ENCODE data around the gene RAPGEF4.
A peak's percentile ranks its signal among the peaks of the same experiment; 100 is the strongest.
"Not testable (repeated sequence)": the region's sequence is repeated elsewhere in the genome, so short reads cannot be mapped to it uniquely, and the experiment has no call there.

RAPGEF4 gene

GRCh38 chr2:172726172-172726735 lies 9.4 kb upstream of the RAPGEF4 start:
- no peak for DNase-seq (ENCODE audit: low spot score)

GRCh38 chr2:172730411-172730810 lies 5.2 kb upstream of the RAPGEF4 start:
- no peak for DNase-seq (ENCODE audit: low spot score)

DNA sequence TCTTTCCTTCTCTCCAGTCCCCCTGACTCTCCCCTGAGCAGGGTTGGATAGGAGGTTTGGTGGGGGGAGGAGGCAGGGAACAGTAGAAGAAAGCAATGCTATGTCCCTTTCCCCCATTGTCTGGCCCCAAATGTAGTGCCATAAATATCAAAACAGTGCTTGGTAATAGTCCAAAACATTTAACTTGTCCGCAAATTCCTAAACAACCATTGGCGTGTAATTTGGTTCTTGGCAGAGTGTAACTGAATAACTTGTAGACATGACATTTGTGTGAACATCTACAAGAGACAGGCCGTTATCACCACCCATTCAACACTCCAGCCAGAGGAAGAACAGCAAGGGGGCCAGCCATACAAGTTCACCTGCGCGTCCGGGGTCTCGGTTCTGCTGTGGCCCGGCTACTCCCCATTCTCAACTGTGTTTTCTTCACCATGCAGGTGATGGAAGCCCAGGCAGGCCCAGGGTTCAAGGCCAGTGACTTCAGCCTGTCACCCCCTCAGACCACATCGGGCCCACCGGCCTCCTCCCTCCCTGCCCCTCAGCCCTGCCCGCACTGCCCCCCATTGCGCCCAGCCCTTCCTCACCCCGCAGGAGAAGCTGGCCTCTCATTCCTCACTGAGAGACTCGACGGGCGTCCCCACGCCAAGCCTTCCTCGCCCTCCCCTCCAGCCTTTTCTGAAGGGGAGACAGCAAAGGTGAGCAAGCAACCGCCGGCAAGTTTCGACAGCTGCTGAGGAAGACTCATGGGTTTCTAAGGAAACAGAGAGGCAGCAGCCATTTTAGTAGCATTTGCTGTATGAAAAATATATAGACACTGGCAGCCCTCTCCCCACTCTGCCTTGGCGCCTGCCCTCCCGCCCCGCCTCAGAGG lies 699 bp upstream of the RAPGEF4 start:
- no peak for DNase-seq (ENCODE audit: low spot score)

DNA sequence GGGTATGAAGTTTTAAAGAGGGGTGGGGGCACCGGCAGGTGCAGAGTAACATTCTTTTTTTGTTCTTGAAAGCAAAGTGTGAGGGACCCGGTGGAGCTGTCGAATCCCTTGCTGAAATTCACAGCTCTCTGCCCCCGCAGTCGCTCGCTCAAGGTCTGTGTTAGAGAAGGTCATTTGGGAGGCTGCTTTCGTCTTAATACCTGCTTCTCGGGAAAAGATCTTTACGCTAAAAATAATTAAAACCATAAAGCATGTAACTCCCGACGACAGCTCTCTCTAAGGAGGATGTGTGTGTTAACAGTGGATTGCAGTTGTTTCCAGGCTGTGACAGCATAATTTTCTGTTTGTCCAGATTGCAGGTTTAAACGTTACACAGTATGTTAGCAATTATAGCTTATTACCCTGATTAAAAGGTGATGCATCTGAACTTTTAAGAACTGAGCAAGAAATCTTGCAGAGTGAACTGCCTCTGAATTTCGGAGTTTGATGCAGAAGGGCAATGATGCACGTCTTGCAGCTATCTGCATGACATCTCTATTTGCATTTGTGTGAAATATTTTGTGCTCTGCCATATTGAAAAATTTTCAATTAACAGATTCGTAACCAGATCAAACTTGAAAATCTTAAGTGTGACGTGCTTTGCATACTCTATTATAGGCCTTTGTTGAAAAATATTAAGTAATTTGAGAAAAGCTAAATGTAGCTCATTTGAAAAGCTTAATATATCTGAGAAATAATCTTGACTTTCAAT lies 954 bp downstream of the RAPGEF4 start:
- DNase-seq (ENCODE audit: low spot score), result no peak

DNA sequence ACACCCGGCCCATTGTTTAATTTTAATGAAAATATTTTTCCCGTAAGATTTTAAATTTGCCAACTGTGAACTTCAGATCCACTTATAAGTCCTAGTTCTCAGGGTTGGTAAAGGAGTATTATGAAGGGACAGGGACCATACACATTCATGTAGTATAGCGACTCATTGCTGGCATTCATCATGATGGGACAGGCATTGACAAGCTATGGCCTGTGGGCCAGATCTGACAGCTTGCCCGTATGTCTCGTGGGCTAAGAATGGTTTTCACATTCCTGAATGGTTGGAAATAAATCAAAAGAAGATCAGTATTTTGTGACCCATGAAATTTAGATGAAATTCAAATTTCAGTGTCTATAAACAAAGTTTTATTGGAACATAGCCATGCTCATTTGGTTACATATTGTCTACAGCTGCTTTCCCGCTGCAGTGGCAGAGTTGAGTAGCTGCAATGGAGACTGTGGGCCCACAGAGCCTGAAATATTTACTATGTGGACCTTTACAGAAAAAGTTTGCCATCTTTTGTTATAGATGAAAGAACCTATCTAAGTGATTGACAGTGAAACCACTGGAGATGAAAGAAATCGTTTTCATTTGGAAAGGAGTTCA lies 4.1 kb downstream of the RAPGEF4 start:
- no peak for DNase-seq (ENCODE audit: low spot score)

DNA sequence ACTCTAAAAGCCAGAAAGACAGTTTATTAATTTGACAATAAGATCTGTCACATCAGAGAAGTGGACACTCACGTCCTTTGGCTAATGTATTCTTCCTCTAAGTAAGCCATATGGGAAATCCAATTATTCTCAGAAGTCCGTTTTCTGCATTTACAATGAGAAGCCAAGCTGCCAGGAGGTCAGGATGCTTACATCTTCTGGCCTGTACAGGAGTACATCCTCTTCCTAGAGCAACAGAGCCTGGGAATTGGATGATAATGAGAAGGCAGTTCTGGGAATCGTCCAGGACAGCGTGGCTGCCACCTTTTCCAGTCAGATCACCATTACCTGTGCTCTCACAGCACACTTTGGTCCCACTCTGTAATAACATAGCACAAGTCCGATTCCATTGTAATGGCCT lies 5.2 kb downstream of the RAPGEF4 start:
- no peak for DNase-seq (ENCODE audit: low spot score)

- no peak for DNase-seq (ENCODE audit: low spot score)
Observed at GRCh38 chr2:172742931-172743540, 7.4 kb downstream of the RAPGEF4 start.

GRCh38 chr2:172743898-172744297 lies 8.3 kb downstream of the RAPGEF4 start:
- DNase-seq (ENCODE audit: low spot score), result no peak

DNA sequence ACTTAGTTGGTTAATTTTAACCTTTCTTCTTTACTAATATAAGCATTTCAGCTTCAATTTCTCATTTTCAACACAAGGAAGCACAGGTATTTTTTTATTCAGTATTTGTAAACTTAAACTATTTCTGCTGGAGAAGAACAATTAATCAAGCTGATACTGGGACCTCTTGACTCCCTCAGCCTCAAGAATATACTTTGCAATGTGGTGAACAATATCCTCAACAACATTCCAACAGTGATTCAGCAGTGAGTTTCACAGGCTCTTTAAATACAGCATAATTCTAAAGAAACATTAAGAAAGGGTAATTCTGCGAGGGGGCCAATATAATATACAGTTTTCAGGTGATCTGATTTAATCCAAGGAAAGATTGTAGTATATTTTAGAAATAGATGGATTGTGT lies 10.0 kb downstream of the RAPGEF4 start:
- no peak for DNase-seq (ENCODE audit: low spot score)

DNA sequence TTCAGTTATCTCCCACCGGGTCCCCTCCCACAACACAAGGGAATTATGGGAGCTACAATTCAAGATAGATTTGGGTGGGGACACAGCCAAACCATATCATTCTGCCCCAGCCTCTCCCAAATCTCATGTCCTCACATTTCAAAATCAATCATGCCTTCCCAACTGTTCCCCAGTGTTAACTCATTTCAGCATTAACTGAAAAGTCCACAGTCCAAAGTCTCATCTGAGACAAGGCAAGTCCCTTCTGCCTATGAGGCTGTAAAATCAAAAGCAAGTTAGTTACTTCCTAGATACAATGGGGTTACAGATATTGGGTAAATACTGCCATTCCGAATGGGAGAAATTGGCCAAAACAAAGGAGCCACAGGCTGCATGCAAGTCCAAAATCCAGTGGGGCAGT lies 12.9 kb downstream of the RAPGEF4 start:
- not testable (repeated sequence) for DNase-seq (ENCODE audit: low spot score)

GRCh38 chr2:172749388-172749787 lies 13.7 kb downstream of the RAPGEF4 start:
- DNase-seq (ENCODE audit: low spot score), result no peak

GRCh38 chr2:172751564-172751963 lies 15.9 kb downstream of the RAPGEF4 start:
- DNase-seq (ENCODE audit: low spot score), result no peak

DNA sequence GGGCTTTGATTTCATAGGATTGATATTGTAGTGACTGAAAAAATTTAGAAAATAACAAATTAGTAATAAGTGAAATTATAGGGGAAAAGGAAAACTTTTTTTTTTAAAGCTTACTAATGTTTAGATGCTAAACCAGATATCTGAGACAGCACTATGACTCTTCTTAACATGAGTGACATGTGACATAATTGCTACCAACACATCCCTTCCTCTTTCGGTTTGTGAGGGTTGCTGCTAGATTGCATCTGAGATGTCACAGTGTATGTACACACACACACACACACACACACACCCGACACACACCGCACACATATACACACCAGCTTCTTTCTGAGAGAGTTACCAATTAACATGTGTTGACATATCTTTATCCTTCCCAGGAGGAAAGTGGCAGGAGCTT lies 18.0 kb downstream of the RAPGEF4 start:
- no peak for DNase-seq (ENCODE audit: low spot score)

GRCh38 chr2:172759441-172759840 lies 23.8 kb downstream of the RAPGEF4 start:
- no peak for DNase-seq (ENCODE audit: low spot score)

DNA sequence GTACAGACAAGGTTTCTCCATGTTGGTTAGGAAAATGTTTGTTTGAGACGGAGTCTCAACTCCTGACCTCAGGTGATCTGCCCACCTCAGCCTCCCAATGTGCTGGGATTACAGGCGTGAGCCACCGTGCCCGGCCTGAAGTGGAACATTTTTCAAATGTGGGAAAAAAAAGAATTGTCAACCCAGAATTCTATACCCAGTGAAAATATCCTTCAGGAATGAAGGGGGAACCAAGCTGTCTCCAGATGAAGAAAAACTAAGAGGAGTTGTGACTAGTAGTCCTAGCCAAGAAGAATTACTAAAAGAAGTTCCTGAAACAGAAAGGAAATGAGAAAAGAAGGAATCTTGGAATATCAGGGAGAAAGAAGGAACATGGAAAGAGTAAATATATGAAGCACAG lies 25.7 kb downstream of the RAPGEF4 start:
- no peak for DNase-seq (ENCODE audit: low spot score)

DNA sequence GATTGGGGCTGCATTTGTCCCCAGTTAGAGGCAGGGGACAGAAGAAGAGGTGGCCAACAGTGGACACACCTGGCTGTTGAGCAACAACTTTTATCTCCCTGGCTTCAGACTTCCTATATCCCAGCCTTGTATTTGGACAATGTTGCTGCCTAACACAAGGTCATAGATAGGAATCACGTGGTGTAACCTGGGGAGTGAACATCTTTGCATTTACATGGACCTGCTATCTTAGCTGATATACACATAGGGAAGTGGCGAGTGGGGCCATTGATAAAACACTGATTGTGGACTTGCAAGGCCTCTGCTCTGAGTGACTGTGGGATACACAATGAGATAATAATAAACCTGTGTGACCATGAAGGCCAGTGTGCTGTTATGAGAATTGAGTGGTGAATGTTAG lies 26.9 kb downstream of the RAPGEF4 start:
- no peak for DNase-seq (ENCODE audit: low spot score)

DNA sequence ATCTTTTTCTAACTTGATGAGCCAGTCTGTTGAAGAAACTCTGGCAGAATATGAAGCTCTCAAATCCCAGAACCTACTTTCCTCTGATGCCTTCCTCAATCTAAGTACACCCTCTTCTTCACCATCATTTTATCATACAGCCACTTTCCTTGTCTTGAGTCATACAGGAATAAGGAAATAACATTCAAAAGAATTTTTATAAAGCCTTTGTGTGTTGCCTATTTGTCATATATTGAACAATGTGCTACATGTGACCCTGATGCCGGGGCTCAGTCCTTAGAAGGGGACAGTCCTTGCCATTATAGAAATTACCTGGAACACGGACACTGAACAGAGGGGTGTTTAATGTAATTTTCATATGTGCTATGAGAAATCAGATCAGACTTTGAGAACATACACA lies 27.4 kb downstream of the RAPGEF4 start:
- peak; percentile 10 for DNase-seq (ENCODE audit: low spot score)

DNA sequence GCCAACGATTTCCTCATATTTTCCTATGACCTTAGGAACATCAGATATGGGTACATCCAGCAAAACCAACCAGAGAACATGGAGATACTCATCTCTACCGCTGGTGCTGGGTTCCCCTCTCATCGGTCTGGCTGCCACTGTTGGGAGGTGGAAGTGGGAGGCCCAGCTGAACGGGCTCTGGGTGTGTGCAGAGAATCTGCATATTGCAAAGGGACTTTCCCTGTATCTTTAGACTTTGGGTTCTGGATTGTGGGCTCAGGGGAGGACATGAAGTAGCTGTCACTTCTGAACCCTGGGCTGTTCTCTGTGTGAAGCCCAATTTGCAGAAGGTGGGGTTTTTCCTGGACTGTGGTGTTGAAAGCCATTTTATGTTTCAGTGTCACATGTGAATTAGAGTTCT lies 30.0 kb downstream of the RAPGEF4 start:
- DNase-seq (ENCODE audit: low spot score), result no peak

DNA sequence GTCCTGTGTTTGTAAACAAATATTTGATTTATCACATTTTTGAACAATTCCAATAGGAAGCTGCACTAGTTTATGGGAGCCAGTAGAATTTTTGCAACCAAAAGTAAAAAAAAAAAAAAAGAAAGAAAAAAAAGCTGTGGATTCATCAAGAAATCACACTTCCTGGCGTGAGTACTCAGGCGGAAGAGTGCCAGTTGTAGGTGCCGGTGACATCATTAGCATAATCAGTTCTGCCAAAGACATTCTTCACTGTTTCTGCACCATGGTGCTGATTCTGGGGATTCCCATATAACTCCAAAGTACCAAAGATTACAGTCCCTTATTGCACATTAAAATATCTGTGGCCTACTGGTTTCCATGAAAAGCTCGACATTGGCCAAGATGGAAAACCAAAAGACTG lies 32.8 kb downstream of the RAPGEF4 start:
- DNase-seq (ENCODE audit: low spot score), result no peak

GRCh38 chr2:172769879-172770278 lies 34.2 kb downstream of the RAPGEF4 start:
- DNase-seq (ENCODE audit: low spot score), result no peak

DNA sequence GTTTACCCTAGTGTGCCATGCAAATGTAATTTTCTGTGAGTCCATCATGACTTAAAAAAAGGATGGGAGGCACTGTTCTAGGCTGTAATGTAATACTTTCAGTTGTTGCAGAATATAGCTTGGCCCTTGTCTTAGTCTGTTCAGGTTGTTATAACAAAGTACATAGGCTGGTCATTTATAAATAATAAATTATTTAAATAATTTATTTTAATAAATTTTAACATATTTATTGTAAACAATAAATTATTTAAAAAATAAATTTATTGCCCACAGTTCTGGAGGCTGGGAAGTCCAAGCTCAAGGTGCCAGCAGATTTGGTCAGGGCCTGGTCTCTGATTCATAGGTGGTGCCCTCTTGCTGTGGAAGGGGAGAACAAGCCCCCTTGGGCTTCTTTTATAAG lies 35.2 kb downstream of the RAPGEF4 start:
- DNase-seq (ENCODE audit: low spot score), result no peak

GRCh38 chr2:172772633-172773032 lies 37.0 kb downstream of the RAPGEF4 start:
- peak; percentile 13 for DNase-seq (ENCODE audit: low spot score)

Data from kidney tubule cell (primary cell).